Mesendoderm (in vitro differentiated cells): Measurements from ENCODE around the gene C3orf80.

Experiments
- DNase-seq: peaks from one replicate; pipeline ENCODE4 v3.0.0; 2013
- H2AK5ac ChIP-seq: 2 replicates; pipeline ENCODE4 v1.6.1; 2013; ENCODE audit warnings: low read length, inconsistent platforms
- H2BK120ac ChIP-seq: 2 replicates; pipeline ENCODE4 v1.6.1; 2013; ENCODE audit warnings: low read depth, mild to moderate bottlenecking, low read length, moderate library complexity, mixed read lengths
- H2BK15ac ChIP-seq: replicated peaks from 2 replicates; pipeline ENCODE4 v1.6.1; 2013; ENCODE audit warnings: low read depth, mild to moderate bottlenecking, moderate library complexity
- H2BK5ac ChIP-seq: 2 replicates; pipeline ENCODE4 v1.6.1; 2013; ENCODE audit warnings: low read length, inconsistent platforms
- H3K18ac ChIP-seq: 2 replicates; pipeline ENCODE4 v1.6.1; 2013; ENCODE audit warnings: mild to moderate bottlenecking, low read length, mixed read lengths
- H3K23ac ChIP-seq: one replicate; pipeline ENCODE4 v1.6.1; 2013; ENCODE audit warnings: low read length
- H3K27ac ChIP-seq: 2 replicates; pipeline ENCODE4 v1.5.1; 2013; ENCODE audit warnings: low read depth, mild to moderate bottlenecking, inconsistent platforms, low read length, moderate library complexity
- H3K27me3 ChIP-seq: 2 replicates; pipeline ENCODE4 v1.6.1; 2013; ENCODE audit warnings: low read length, control low read depth, mild to moderate bottlenecking, inconsistent platforms; ENCODE audit not compliant: insufficient read depth, poor library complexity
- H3K36me3 ChIP-seq: 2 replicates; pipeline ENCODE4 v1.6.1; 2013; ENCODE audit warnings: low read length, inconsistent platforms; ENCODE audit not compliant: control insufficient read depth, insufficient read depth
- H3K4ac ChIP-seq: one replicate; pipeline ENCODE4 v1.6.1; 2013; ENCODE audit warnings: low read depth, mild to moderate bottlenecking, low read length, moderate library complexity
- H3K4me1 ChIP-seq: 2 replicates; pipeline ENCODE4 v1.6.1; 2013; ENCODE audit warnings: low read depth, low read length, inconsistent platforms; ENCODE audit not compliant: control insufficient read depth
- H3K4me2 ChIP-seq: 2 replicates; pipeline ENCODE4 v1.6.1; 2013; ENCODE audit warnings: low read length
- H3K4me3 ChIP-seq: 2 replicates; pipeline ENCODE4 v1.5.1; 2013; ENCODE audit warnings: mild to moderate bottlenecking, low read length
- H3K56ac ChIP-seq: one replicate; pipeline ENCODE4 v1.6.1; 2013; ENCODE audit warnings: low read length
- H3K79me1 ChIP-seq: 2 replicates; pipeline ENCODE4 v1.6.1; 2013; ENCODE audit warnings: low read length, inconsistent platforms
- H3K79me2 ChIP-seq: 2 replicates; pipeline ENCODE4 v1.6.1; 2013; ENCODE audit warnings: mild to moderate bottlenecking, low read length; ENCODE audit not compliant: control insufficient read depth, insufficient read depth
- H3K9ac ChIP-seq: 2 replicates; pipeline ENCODE4 v1.6.1; 2013; ENCODE audit warnings: low read length, inconsistent platforms
- H4K5ac ChIP-seq: one replicate; pipeline ENCODE4 v1.6.1; 2013; ENCODE audit warnings: low read length
- H4K8ac ChIP-seq: one replicate; pipeline ENCODE4 v1.6.1; 2013; ENCODE audit warnings: low read depth, mild to moderate bottlenecking, control low read depth, low read length, moderate library complexity
- WGBS: extraction: QIAGEN DNeasy Blood & Tissue Kit; methylation state at CpG from one replicate; pipeline ENCODE4 v1.1.7; 2013; ENCODE audit warnings: low lambda C conversion rate, missing lambda C conversion rate; ENCODE audit not compliant: insufficient coverage; ENCODE audit errors: extremely low coverage; 5-methylcytosine and 5-hydroxymethylcytosine counted together

The C3orf80 gene

DNA sequence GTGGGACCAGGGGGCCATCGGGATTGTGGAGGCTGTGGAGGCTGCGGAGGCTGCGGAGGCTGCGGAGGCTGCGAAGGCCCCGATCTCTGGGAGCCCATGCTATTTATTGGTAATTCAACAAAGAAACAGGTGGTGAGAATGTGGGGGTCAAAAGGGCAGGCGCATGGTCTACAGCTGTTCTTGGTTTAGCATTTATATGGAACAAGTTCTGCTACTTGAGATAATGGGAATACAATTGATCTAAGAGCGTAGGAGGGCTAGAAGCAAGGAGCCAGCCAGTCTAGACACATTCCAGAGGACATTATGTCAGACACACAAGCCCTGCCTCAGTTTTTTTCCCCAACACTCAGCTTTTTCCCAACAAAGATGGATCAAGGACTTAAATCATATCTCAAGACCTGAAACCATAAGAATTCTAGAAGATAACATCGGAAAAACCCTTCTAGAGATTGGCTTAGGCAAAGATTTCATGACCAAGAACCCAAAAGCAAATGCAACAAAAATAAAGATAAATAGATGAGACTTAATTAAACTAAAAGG is 20.1 kb downstream of the C3orf80 start:
- Histone ChIP-seq H3K27ac (no peak overlapping the region), H3K4me1 (no peaks in the 10 kb centered on the region), H3K23ac (no peak overlapping the region), H2BK15ac (no peak overlapping the region), H2BK120ac (no peak overlapping the region), H3K79me2 (no peaks in the 10 kb centered on the region), H3K18ac (no peak overlapping the region), H3K4me3 (no peak overlapping the region), H2BK5ac (no peak overlapping the region), H3K9ac (no peak overlapping the region), H3K4ac (no peak overlapping the region), H2AK5ac (no peak overlapping the region), H3K27me3 (no peaks in the 10 kb centered on the region), H4K8ac (no peak overlapping the region), H3K79me1 (no peaks in the 10 kb centered on the region), H4K5ac (no peak overlapping the region), H3K36me3 (no peaks in the 10 kb centered on the region), H3K56ac (no peak overlapping the region), H3K4me2 (no peak overlapping the region)
- WGBS, result no CpG with 5 or more reads among the region's 9 CpGs
- DNase-seq, result peak; percentile 27

DNA sequence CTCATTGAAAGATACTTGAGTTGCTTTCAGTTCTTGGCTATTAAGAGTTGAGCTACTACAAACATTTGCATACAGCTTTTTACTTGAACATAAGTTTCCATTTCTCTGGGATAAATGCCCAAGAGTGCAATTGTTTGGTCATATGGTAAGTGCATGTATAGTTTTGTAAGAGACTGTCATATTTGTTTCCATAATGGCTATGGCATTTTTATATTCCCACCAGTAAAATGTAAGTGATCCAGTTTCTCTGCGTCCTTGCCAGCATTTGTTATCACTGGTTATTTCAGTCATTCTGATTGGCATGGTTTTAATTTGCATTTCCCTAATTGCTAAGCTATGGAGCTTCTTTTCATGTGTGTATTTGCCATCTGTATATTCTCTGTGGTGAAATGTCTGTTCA is 22.5 kb downstream of the C3orf80 start:
- H3K4me2 ChIP-seq, result no peak overlapping the region
- no peaks in the 10 kb centered on the region for H3K4me1 ChIP-seq
- H3K4ac ChIP-seq, result no peak overlapping the region
- H4K8ac ChIP-seq, result no peak overlapping the region
- no peak overlapping the region for H3K18ac ChIP-seq
- no peak overlapping the region for H3K4me3 ChIP-seq
- H3K79me1 ChIP-seq, result no peaks in the 10 kb centered on the region
- H3K23ac ChIP-seq, result no peak overlapping the region
- no peak overlapping the region for H3K9ac ChIP-seq
- no peak overlapping the region for H4K5ac ChIP-seq
- no peak overlapping the region for H2BK5ac ChIP-seq
- H3K27me3 ChIP-seq, result no peaks in the 10 kb centered on the region
- H3K56ac ChIP-seq, result no peak overlapping the region
- H2BK120ac ChIP-seq, result no peak overlapping the region
- H3K27ac ChIP-seq, result no peak overlapping the region
- no peak overlapping the region for H2AK5ac ChIP-seq
- H3K79me2 ChIP-seq, result no peaks in the 10 kb centered on the region
- WGBS, result no CpG with 5 or more reads among the region's 1 CpG
- no peak overlapping the region for H2BK15ac ChIP-seq
- DNase-seq, result no peak
- no peaks in the 10 kb centered on the region for H3K36me3 ChIP-seq

DNA sequence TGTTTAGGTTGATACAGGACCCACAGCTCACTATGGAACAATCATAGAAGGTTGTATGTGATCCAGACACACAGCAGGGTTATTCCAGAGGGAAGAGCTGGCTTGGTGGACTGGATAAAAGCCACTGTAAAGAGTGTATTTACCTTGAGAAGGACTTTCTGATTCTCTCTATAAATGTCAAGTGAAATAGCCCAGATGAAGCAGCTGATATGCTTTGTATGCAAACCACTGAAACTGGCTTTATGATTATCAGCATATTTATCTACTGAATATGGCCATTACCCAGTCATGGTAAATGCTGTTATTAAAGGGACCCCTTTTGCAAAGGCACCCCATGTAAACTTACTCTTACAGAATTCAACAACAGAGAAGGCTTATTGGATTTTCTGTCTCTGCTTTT is 28.1 kb downstream of the C3orf80 start:
- H2BK120ac ChIP-seq, result no peak overlapping the region
- no peaks in the 10 kb centered on the region for H3K27me3 ChIP-seq
- DNase-seq, result no peak
- H2AK5ac ChIP-seq, result no peak overlapping the region
- no peaks in the 10 kb centered on the region for H3K79me1 ChIP-seq
- H3K4me2 ChIP-seq, result no peak overlapping the region
- no peak overlapping the region for H3K9ac ChIP-seq
- no peak overlapping the region for H2BK5ac ChIP-seq
- no peak overlapping the region for H3K56ac ChIP-seq
- H4K8ac ChIP-seq, result no peak overlapping the region
- no peak overlapping the region for H4K5ac ChIP-seq
- no peak overlapping the region for H3K18ac ChIP-seq
- no peak overlapping the region for H3K23ac ChIP-seq
- H3K4me3 ChIP-seq, result no peak overlapping the region
- H3K4ac ChIP-seq, result no peak overlapping the region
- no peaks in the 10 kb centered on the region for H3K36me3 ChIP-seq
- H3K4me1 ChIP-seq, result no peaks in the 10 kb centered on the region
- no peak overlapping the region for H2BK15ac ChIP-seq
- no peaks in the 10 kb centered on the region for H3K79me2 ChIP-seq
- H3K27ac ChIP-seq, result no peak overlapping the region

DNA sequence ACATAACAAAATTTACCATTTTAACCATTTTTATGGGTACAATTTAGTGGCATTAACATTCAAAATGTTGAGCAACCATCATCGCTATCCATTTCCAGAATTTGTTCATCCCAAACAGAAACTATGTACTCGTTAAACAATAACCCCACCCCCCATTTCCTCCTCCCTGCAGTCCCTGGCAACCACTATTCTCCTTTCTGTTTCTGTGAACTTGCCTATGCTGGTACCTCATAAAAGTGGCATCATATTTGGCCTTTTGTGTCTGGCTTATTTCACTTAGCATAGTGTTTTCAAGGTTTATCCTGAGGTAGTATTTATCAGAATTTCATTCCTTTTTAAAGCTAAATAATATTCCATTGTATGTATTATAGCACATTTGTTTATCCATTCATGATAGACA is 32.4 kb downstream of the C3orf80 start:
- Histone ChIP-seq H3K56ac (no peak overlapping the region), H3K4me3 (no peak overlapping the region), H3K36me3 (no peaks in the 10 kb centered on the region), H3K27me3 (no peaks in the 10 kb centered on the region), H3K4me2 (no peak overlapping the region), H3K4me1 (no peaks in the 10 kb centered on the region), H2BK120ac (no peak overlapping the region), H4K8ac (no peak overlapping the region), H3K79me1 (no peaks in the 10 kb centered on the region), H2AK5ac (no peak overlapping the region), H2BK5ac (no peak overlapping the region), H3K4ac (no peak overlapping the region), H3K27ac (no peak overlapping the region), H3K18ac (no peak overlapping the region), H3K79me2 (no peaks in the 10 kb centered on the region), H3K23ac (no peak overlapping the region), H2BK15ac (no peak overlapping the region), H4K5ac (no peak overlapping the region), H3K9ac (no peak overlapping the region)
- no peak for DNase-seq
- no CpG with 5 or more reads among the region's 2 CpGs for WGBS

DNA sequence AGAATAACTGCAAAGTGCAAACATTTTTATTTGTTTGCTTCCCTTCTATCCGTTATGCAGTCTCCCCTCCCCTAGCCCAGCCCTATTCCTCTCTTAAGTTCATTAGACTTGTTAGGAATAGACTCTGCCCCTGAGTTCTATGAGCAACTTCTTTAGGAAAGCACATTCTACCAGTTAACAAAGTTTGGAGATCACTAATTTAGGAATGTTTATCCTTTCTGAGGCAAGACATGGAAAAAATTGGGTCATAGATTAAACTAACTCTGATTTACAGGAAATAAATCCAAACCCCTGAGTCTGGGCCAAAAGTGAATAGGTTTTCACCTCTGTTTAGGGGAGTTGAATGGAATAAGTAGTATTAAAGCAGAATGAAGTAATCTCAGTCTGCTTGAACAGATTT is 34.4 kb downstream of the C3orf80 start:
- Histone ChIP-seq H3K4me3 (no peak overlapping the region), H3K56ac (no peak overlapping the region), H3K9ac (no peak overlapping the region), H3K4ac (no peak overlapping the region), H3K4me1 (no peaks in the 10 kb centered on the region), H3K27ac (no peak overlapping the region), H2BK5ac (no peak overlapping the region), H4K8ac (no peak overlapping the region), H4K5ac (no peak overlapping the region), H2BK120ac (no peak overlapping the region), H3K36me3 (no peaks in the 10 kb centered on the region), H3K18ac (no peak overlapping the region), H3K23ac (no peak overlapping the region), H2BK15ac (no peak overlapping the region), H3K79me1 (no peaks in the 10 kb centered on the region), H3K4me2 (no peak overlapping the region), H2AK5ac (no peak overlapping the region), H3K27me3 (no peaks in the 10 kb centered on the region), H3K79me2 (no peaks in the 10 kb centered on the region)
- WGBS, result no CpG with 5 or more reads among the region's 1 CpG
- no peak for DNase-seq

DNA sequence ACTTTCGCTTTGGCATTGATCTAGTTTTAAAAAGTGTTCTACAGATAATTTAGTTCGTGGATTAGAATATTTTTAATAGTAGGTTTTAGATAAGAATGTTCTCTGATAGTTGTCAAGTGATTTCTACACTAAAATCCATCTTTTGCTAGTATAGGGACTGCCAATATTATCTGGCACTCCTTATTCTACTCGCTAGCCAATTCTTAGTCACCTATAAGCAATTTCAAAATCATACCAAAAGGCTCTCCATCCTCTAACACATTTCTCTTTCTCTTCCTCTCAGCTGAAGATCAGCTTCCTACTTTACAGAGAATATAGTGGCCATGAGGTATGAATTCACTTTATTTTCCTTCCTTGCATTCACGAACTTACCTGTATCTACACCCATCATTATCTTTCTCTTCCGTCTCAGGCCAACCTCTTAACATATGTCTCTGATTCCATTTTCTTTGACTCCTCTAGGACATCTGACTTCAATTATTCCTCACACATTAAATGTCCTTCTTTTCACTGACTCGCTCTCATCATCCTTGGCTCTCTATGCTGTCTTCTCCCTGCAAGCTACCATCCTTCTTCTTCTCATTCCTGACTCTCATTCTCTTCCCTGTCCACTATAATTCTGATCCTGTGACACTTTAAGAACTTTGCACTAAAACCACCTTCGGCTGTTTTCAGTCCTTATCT is 35.5 kb downstream of the C3orf80 start:
- DNase-seq, result no peak
- Histone ChIP-seq H3K27me3 (no peaks in the 10 kb centered on the region), H3K4me2 (no peak overlapping the region), H4K5ac (no peak overlapping the region), H3K56ac (no peak overlapping the region), H2BK15ac (no peak overlapping the region), H3K4me3 (no peak overlapping the region), H2BK120ac (no peak overlapping the region), H3K4ac (no peak overlapping the region), H3K27ac (no peak overlapping the region), H3K18ac (no peak overlapping the region), H3K9ac (no peak overlapping the region), H3K79me1 (no peaks in the 10 kb centered on the region), H3K36me3 (no peaks in the 10 kb centered on the region), H2AK5ac (no peak overlapping the region), H3K79me2 (no peaks in the 10 kb centered on the region), H3K23ac (no peak overlapping the region), H4K8ac (no peak overlapping the region), H3K4me1 (no peaks in the 10 kb centered on the region), H2BK5ac (no peak overlapping the region)
- 100% methylated on average over 2 of the region's 7 CpGs for WGBS
